AG04450 (cell line): ENCODE measurements around the gene GARIN5B. TPM values are rescaled to one million over a fixed set of nuclear protein-coding genes. Genes with fewer than 3 reads are reported as not detected.

Experiments used
- CTCF ChIA-PET: fragments of 300-600, 350-600 bp; formaldehyde crosslinking; extraction: SDS; loops from one replicate; lab custom pipeline; 2022; ENCODE audit warnings: antibody characterized with exemption, inconsistent platforms; lab: Charles Lee
- POLR2A ChIA-PET: fragments of 350-600 bp; formaldehyde crosslinking; extraction: SDS; loops from one replicate; lab custom pipeline; 2021; ENCODE audit warnings: antibody characterized with exemption, inconsistent platforms; lab: Yijun Ruan, JAX
- DNase-seq: peaks from one replicate; pipeline ENCODE4 v3.0.0-alpha.2; 2011; ENCODE audit warnings: low read depth, low spot score
- H3K27ac ChIP-seq: one replicate; pipeline ENCODE4 v1.5.1; 2012; ENCODE audit warnings: low read depth, low read length, control low read depth
- H3K27me3 ChIP-seq: one replicate; pipeline ENCODE4 v1.6.0; 2012; ENCODE audit warnings: low read length; ENCODE audit not compliant: control insufficient read depth, insufficient read depth
- H3K4me3 ChIP-seq: 2 replicates; pipeline ENCODE4 v1.5.1; 2011; ENCODE audit warnings: mild to moderate bottlenecking, low read depth, low read length, control low read depth
- H3K9me3 ChIP-seq: 2 replicates; pipeline ENCODE4 v1.5.1; 2012; ENCODE audit warnings: low read length; ENCODE audit not compliant: control insufficient read depth, insufficient read depth
- CTCF ChIP-seq: IDR thresholded peaks from 2 replicates; pipeline ENCODE4 v1.5.1; 2011; ENCODE audit warnings: low read depth, low read length, control low read depth, inconsistent platforms
- polyA plus RNA-seq: library from polyadenylated mRNA; depleted of rRNA; stranded (reverse); fragments of >200 nt; gene quantifications from 2 replicates; pipeline ENCODE4 v1.2.3, GENCODE V29; 2011; rRNA removed

GARIN5B gene
- polyA plus RNA-seq, 1 experiment, result not detected

- CTCF ChIA-PET, result interaction anchor here (1.3 kb wide), 1 partner anchor 15 kb away, joined by 6 read pairs; no protein-coding TSS in a partner anchor
- POLR2A ChIA-PET, result no interaction called here
- DNase-seq, result no peak
Measured at GRCh38 chr19:55306712-55307111, 56.3 kb downstream of the GARIN5B start.

GRCh38 chr19:55305983-55306562, 57.0 kb downstream of the GARIN5B start:
- no peak overlapping the region for H3K4me3 ChIP-seq
- ChIA-PET POLR2A (no interaction called here), CTCF (interaction anchor here (1.3 kb wide), 1 partner anchor 14 kb away, joined by 6 read pairs; no protein-coding TSS in a partner anchor)
- H3K27me3 ChIP-seq, result no peaks in the 10 kb centered on the region
- H3K9me3 ChIP-seq, result no peaks in the 10 kb centered on the region
- TF ChIP-seq CTCF, result no peak
- H3K27ac ChIP-seq, result no peak overlapping the region
- DNase-seq, result no peak

More at GRCh38 chr19:55306712-55307111, 56.3 kb downstream of the GARIN5B start:
- Histone ChIP-seq H3K27me3 (no peaks in the 10 kb centered on the region), H3K9me3 (no peaks in the 10 kb centered on the region), H3K4me3 (no peak overlapping the region), H3K27ac (no peak overlapping the region)
- no peak for TF ChIP-seq CTCF

- H3K27me3 ChIP-seq, result no peaks in the 10 kb centered on the region
- DNase-seq, result no peak
- no peak overlapping the region for H3K4me3 ChIP-seq
- ChIA-PET POLR2A (no interaction called here), CTCF (interaction anchor here (1.3 kb wide), 1 partner anchor 13 kb away, joined by 6 read pairs; no protein-coding TSS in a partner anchor)
- no peak overlapping the region for H3K27ac ChIP-seq
- no peak for TF ChIP-seq CTCF
- H3K9me3 ChIP-seq, result no peaks in the 10 kb centered on the region
Measured at GRCh38 chr19:55305491-55305890, 57.6 kb downstream of the GARIN5B start.

GRCh38 chr19:55304980-55305379, 58.1 kb downstream of the GARIN5B start:
- Histone ChIP-seq H3K4me3 (no peak overlapping the region), H3K9me3 (no peaks in the 10 kb centered on the region), H3K27me3 (no peaks in the 10 kb centered on the region), H3K27ac (no peak overlapping the region)
- POLR2A ChIA-PET, result no interaction called here
- TF ChIP-seq CTCF, result no peak
- CTCF ChIA-PET, result no interaction called here
- DNase-seq, result no peak

Other genes with a start within 250 kb of the GARIN5B start
- 24.2 and 30.0 TPM in 2 replicates for gene PPP1R12C, start 245.6 kb downstream of the GARIN5B start, polyA plus RNA-seq
- gene TNNT1, start 214.1 kb downstream of the GARIN5B start, polyA plus RNA-seq, result 2.8 and 3.3 TPM in 2 replicates
- 0.20 and 0.21 TPM in 2 replicates for gene TNNI3, start 205.5 kb downstream of the GARIN5B start, polyA plus RNA-seq
- 0.21 TPM in 1 of 2 replicates, not detected in the other for gene DNAAF3, start 196.6 kb downstream of the GARIN5B start, polyA plus RNA-seq
- gene SYT5, start 183.0 kb downstream of the GARIN5B start, polyA plus RNA-seq, result 0.06 and 0.15 TPM in 2 replicates
- gene PTPRH, start 153.8 kb downstream of the GARIN5B start, polyA plus RNA-seq, result 1.3 and 1.9 TPM in 2 replicates
- 0.87 and 1.2 TPM in 2 replicates for gene TMEM86B, start 134.5 kb downstream of the GARIN5B start, polyA plus RNA-seq
- 24.5 and 30.1 TPM in 2 replicates for gene PPP6R1, start 104.2 kb downstream of the GARIN5B start, polyA plus RNA-seq
- gene HSPBP1, start 83.2 kb downstream of the GARIN5B start, polyA plus RNA-seq, result 18.5 and 27.4 TPM in 2 replicates
- gene BRSK1, start 79.3 kb downstream of the GARIN5B start, polyA plus RNA-seq, result 9.5 and 11.2 TPM in 2 replicates
- gene TMEM150B, start 37.9 kb downstream of the GARIN5B start, polyA plus RNA-seq, result not detected in 2 replicates
- gene KMT5C, start 23.4 kb downstream of the GARIN5B start, polyA plus RNA-seq, result 2.6 and 3.7 TPM in 2 replicates
- gene COX6B2, start 8.5 kb downstream of the GARIN5B start, polyA plus RNA-seq, result 0.16 and 0.19 TPM in 2 replicates
- 14.8 and 19.9 TPM in 2 replicates for gene IL11, start 7.2 kb upstream of the GARIN5B start, polyA plus RNA-seq
- 0.32 and 0.50 TPM in 2 replicates for gene TMEM190, start 13.6 kb upstream of the GARIN5B start, polyA plus RNA-seq
- not detected in 2 replicates for gene TMEM238, start 21.0 kb upstream of the GARIN5B start, polyA plus RNA-seq
- gene RPL28, start 22.7 kb upstream of the GARIN5B start, polyA plus RNA-seq, result 325 and 535 TPM in 2 replicates
- 28.9 and 39.0 TPM in 2 replicates for gene UBE2S, start 44.5 kb upstream of the GARIN5B start, polyA plus RNA-seq
- gene SHISA7, start 80.0 kb upstream of the GARIN5B start, polyA plus RNA-seq, result 0.01 TPM in 1 of 2 replicates, not detected in the other
- 45.1 and 72.2 TPM in 2 replicates for gene ISOC2, start 98.4 kb upstream of the GARIN5B start, polyA plus RNA-seq
- gene C19orf85, start 101.5 kb upstream of the GARIN5B start, polyA plus RNA-seq, result not detected in 2 replicates
- 0.12 and 0.31 TPM in 2 replicates for gene ZNF628, start 113.4 kb upstream of the GARIN5B start, polyA plus RNA-seq
- gene NAT14, start 121.9 kb upstream of the GARIN5B start, polyA plus RNA-seq, result 19.4 and 30.6 TPM in 2 replicates
- 2.1 and 3.1 TPM in 2 replicates for gene SSC5D, start 125.2 kb upstream of the GARIN5B start, polyA plus RNA-seq
- 0.10 and 0.15 TPM in 2 replicates for gene SBK2, start 173.9 kb upstream of the GARIN5B start, polyA plus RNA-seq
- not detected in 2 replicates for gene SBK3, start 182.3 kb upstream of the GARIN5B start, polyA plus RNA-seq
- 4.2 and 5.1 TPM in 2 replicates for gene ZNF579, start 217.6 kb upstream of the GARIN5B start, polyA plus RNA-seq
- gene FIZ1, start 236.3 kb upstream of the GARIN5B start, polyA plus RNA-seq, result 3.7 and 4.5 TPM in 2 replicates
- gene ZNF524, start 237.0 kb upstream of the GARIN5B start, polyA plus RNA-seq, result 2.6 and 3.5 TPM in 2 replicates
- 0.88 and 1.4 TPM in 2 replicates for gene ZNF865, start 242.4 kb upstream of the GARIN5B start, polyA plus RNA-seq